DOHH2 (cell line): ENCODE results near the gene USP2.

Experiments
- CTCF ChIP-seq: fragments of 200-600 bp; sonication (generic); IDR thresholded peaks from one replicate; pipeline ENCODE4 v1.5.1; 2014; ENCODE audit warnings: antibody characterized with exemption, mild to moderate bottlenecking, low read depth, low read length; ENCODE audit not compliant: poor library complexity, severe bottlenecking
- EZH2phosphoT487 ChIP-seq: fragments of 200-600 bp; sonication (generic); IDR thresholded peaks from 2 replicates; pipeline ENCODE4 v1.6.1; 2017; ENCODE audit warnings: borderline replicate concordance, mild to moderate bottlenecking, antibody characterized with exemption, low read length, moderate library complexity, mixed read lengths

GRCh38 chr11:119314726-119315125 lies 66.8 kb downstream of the USP2 start:
- TF ChIP-seq CTCF (no peak), EZH2phosphoT487 (no peak)
